GM12892 (cell line): Measurements from ENCODE around the gene C10orf67.

ENCODE experiments used
- POLR2A ChIP-seq: IDR thresholded peaks from 2 replicates; pipeline ENCODE4 v1.6.1; 2011; ENCODE audit warnings: low read depth, low read length, control low read depth
- POLR2AphosphoS5 ChIP-seq: IDR thresholded peaks from 2 replicates; pipeline ENCODE4 v1.6.1; 2011; ENCODE audit warnings: low read depth, low read length, control low read depth
- TAF1 ChIP-seq: IDR thresholded peaks from 2 replicates; pipeline ENCODE4 v1.6.1; 2011; ENCODE audit warnings: low read depth, mild to moderate bottlenecking, control low read depth, low read length, borderline replicate concordance

DNA sequence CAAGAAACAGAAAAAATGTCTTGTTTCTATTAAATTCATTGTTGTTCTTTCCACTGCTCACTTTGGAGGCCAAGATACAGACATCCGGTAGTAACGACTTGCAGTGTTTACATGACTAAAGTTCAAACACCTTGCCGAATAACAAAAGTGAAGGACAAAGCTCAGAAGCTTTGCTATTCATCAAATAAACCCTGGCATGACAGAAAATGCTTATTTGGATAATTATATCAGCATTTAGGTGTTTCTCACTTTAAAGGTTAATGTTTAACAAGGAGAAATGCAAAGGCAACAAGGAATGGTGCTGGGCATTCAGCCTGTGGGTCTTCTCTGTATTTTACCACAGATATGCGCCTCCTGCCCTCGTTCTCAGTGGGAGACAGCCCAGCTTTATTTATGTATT lies 157.9 kb downstream of the C10orf67 start:
- TF ChIP-seq POLR2A = no peak
- TF ChIP-seq POLR2AphosphoS5 = no peak
- no peak for TF ChIP-seq TAF1
